ENCODE measurements around the gene NRXN3.

- TF ChIP-seq HNF4G (IDR thresholded peaks at IDR 0.05) (no peak), CTCF (IDR thresholded peaks at IDR 0.05; ENCODE audit: low read depth, low read length, missing input control) (no peak), NR2F2 (IDR thresholded peaks at IDR 0.05) (no peak), JUND (IDR thresholded peaks at IDR 0.05) (no peak), YY1 (IDR thresholded peaks at IDR 0.05) (no peak), FOXA1 (IDR thresholded peaks at IDR 0.05) (no peak), GABPA (IDR thresholded peaks at IDR 0.05 in 1 of 2, conservative IDR thresholded peaks at IDR 0.05 in 1 of 2) (no peak)
Observed at GRCh38 chr14:79543348-79543747, 1373.2 kb downstream of the NRXN3 start.
